HG02973 (cell line): Measurements from ENCODE around the gene HHIP.

Experiments
- ATAC-seq: cut with Tn5 transposase; IDR thresholded peaks from one replicate; pipeline ENCODE4 v1.9.1; 2021; ENCODE audit warnings: moderate library complexity; ENCODE audit not compliant: unreplicated experiment

Gene HHIP

GRCh38 chr4:144645631-144646522, at the start of gene HHIP:
Gene HHIP, plus strand, starts transcription at chr4:144646156. Its CDS starts 520 bp downstream, at chr4:144646676.
- ATAC-seq, result no peak

- ATAC-seq, result no peak
Observed at GRCh38 chr4:144597171-144597570, 48.8 kb upstream of the HHIP start.

DNA sequence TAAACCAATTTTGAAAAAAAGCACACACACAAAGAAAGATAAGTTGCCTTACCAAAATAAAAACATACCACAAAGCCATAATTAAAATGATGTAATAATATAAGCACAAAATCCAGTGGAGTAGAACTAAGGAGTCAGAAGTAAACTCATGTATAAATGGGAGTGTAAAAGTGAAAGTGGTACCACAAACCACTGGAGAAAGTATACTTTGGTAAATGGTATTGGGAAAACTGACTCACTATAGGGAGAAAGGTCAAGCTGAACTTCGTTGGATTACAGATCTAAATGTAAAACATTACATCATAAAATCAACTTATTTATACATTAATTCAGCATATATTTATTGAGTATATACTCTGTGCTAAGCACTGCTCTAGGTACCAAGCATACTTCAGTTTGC, 46.3 kb upstream of the HHIP start:
- no peak for ATAC-seq

DNA sequence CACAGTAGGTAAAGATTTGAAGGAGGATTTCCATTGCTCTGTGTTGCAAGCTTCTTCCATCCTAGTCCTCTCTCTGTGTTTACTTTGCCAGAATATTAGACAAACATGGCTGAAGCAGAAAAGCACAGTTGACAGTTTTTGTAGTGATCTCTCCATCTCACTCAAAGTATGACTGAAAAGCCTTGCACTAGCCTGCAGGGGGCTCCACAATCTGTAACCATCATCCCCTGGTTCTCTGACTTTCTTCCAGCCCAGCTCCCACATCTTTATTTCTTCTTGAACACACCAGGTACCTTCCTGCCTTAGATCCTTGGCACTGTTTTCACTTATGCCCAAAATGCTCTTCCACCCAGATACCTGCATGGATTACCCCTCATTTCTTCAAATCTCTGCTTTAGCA, 34.1 kb upstream of the HHIP start:
- ATAC-seq, result no peak

GRCh38 chr4:144614850-144615585, 30.9 kb upstream of the HHIP start:
- ATAC-seq, result no peak

- no peak for ATAC-seq
Observed at GRCh38 chr4:144621681-144622080, 24.3 kb upstream of the HHIP start.

GRCh38 chr4:144627663-144628076, 18.3 kb upstream of the HHIP start:
- no peak for ATAC-seq

- no peak for ATAC-seq
Observed at GRCh38 chr4:144633215-144633614, 12.7 kb upstream of the HHIP start.

- ATAC-seq, result peak; percentile 100
Observed at GRCh38 chr4:144634978-144635747, 10.8 kb upstream of the HHIP start.

DNA sequence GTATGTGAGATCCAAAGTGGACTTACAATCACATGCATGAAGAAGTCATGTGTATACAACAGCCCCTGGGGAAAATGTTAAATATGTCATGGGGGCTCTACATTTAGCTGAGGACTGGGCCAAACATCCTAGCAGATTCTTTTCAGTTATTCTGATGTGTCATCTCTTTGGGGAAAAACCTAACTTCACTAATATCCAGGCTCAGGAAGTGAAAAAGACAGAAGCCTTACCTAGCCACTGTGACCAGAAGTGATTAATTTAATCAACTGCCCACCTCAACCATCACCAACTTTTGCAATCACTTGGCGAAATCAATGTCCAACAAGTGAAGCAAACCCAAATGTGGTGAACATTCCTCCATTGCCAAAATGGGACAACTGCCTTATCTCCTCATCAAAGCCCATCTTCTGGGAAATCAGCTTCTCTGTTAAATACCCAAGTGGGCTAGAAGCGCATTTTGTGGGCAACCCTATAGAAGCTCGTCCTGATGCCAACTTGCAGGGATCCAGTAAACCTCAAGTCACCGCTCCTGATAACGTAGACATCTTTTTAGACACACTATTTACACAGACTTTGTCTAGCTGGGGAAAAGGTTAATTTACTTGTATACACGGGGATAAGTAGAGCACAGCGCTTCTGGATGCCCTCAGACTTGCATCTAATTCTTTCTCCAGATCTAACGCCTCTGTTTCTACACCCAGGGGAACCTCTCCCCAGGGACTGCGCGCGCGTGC, 1.4 kb upstream of the HHIP start:
- ATAC-seq, result no peak

GRCh38 chr4:144645102-144645630, 790 bp upstream of the HHIP start:
- no peak for ATAC-seq

DNA sequence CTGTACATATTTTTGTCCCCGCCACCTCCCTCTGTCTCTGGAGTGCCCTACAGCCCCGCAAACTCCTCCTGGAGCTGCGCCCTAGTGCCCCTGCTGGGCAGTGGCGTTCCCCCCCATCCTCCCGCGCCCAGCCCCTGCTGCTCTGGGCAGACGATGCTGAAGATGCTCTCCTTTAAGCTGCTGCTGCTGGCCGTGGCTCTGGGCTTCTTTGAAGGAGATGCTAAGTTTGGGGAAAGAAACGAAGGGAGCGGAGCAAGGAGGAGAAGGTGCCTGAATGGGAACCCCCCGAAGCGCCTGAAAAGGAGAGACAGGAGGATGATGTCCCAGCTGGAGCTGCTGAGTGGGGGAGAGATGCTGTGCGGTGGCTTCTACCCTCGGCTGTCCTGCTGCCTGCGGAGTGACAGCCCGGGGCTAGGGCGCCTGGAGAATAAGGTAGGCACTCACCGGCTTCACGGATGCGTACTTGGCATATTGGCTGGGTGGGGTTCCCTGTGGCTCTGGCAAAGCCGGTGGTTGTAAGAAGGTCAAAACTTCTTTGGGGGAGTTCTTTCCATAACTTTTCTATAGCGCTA, 653 bp downstream of the HHIP start:
- ATAC-seq, result no peak

- no peak for ATAC-seq
Observed at GRCh38 chr4:144647095-144647561, 1.2 kb downstream of the HHIP start.

- ATAC-seq, result no peak
Observed at GRCh38 chr4:144647590-144647989, 1.6 kb downstream of the HHIP start.

GRCh38 chr4:144648042-144648441, 2.1 kb downstream of the HHIP start:
- no peak for ATAC-seq

- ATAC-seq, result no peak
Observed at GRCh38 chr4:144649646-144650045, 3.7 kb downstream of the HHIP start.

- no peak for ATAC-seq
Observed at GRCh38 chr4:144650311-144651005, 4.5 kb downstream of the HHIP start.

DNA sequence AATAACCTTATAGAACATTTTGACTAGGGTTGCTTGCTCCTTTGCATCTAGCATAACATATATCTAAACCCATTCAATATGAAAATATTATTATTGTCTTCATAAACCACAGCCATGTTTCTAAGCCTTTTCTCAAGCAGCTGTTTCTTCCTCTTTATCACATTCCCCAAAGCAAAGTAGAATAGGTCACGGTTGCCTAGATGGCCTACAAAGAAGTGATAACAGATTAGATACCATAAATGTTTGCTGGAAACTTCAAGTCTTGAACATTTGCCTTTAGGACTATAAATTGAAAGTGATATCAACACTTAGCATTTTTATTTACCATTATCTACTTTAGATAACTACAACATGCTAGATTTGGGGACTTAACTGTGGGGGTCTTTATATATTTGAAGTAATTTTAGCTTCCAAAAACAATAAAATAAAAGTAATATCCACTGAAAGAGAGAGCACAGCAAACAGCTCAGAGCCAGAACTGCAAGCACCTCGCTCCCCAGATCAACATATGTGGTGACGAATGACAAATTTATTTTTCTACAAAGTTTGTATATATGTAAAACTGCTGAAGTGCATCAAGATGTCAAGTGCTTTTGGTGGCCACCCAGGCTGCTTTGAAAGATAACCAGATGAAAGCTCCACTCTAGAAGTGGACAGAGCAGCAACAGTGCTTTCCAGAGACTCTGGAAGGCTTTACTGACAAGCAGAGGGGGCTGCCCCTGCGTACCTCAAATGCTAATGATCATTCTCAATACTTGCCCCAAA, 8.0 kb downstream of the HHIP start:
- ATAC-seq, result no peak

- ATAC-seq, result no peak
Observed at GRCh38 chr4:144655491-144655890, 9.5 kb downstream of the HHIP start.
